ENCODE measurements around the gene ADRA2A.
A peak's percentile ranks its signal among the peaks of the same experiment; 100 is the strongest.

Gene ADRA2A

DNA sequence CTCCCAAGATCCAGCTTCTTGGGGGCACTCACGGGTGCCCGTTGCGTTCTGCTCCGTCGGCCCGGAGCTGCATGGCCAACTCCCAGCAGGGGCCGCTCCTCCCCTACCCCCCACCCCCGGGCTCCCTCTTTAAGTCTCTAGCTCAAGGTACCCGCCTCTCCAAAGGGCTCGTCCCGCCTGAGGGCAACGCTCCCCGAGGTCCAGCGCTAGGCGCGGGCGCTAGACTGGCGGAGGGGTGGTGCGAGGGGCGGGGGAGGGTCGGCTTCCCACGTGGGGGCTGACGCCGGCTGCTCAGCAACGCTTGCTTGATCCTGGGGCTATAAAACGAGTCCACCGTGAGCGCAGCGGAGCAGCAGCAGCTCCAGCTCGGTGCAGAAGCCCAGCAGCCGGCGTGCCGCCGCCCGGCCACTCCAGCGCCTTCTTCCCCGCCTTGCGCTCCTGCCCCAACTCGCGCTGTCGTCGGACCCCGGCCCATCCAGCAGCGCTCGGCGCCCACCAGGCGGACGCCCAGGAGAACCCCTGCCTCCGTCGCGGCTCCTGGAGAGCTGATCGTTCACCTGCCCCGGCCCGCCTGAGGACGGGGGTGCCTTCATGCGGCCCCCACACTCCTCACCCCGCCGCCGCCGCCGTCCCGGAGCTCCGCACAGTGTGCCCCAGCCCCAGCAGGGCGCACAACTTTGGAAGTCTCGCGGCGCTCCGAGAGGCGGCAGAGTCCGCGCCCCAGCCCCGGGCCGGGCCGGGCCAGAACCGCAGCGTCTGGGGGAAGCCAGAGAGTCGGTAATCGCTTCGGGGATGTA, at the start of gene ADRA2A:
Gene ADRA2A (plus strand): TSS at position 348 of the 797 bp plus-strand sequence. CDS start 968 bp downstream, outside the sequence.
- peak; percentile 71 for DNase-seq

DNA sequence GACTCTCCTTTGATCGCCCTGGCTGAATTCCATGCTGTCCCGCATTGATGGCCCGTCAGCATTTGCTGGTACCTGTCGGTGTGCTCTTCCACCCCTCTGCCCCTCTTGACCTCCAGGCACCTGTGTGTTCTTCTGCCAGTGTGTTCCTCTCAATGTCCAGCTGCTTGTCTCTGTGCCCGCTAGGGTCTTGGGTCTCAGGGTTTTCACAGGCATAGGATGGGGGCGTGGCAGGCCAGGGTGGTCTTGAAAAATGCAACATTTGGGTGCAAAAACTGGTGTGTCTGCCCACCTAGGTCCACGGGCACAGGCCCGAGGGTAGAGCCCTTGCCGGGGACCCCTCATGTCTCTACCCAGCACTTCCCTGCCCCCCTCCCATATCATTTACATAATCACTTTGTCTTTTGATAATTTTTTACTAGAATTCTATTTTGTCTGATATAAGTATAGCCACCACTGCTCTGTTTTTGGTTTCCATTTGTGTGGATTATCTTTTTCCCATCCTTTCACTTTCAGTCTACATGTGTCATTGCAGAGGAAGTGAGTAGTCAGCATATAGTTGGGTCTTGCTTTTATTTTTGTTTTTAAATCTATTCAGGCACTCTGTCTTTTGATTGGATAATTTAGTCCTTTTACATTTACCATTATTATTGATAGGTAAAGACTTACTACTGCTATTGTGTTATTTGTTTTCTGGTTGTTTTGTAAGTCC, 46.6 kb upstream of the ADRA2A start:
- DNase-seq, result no peak

DNA sequence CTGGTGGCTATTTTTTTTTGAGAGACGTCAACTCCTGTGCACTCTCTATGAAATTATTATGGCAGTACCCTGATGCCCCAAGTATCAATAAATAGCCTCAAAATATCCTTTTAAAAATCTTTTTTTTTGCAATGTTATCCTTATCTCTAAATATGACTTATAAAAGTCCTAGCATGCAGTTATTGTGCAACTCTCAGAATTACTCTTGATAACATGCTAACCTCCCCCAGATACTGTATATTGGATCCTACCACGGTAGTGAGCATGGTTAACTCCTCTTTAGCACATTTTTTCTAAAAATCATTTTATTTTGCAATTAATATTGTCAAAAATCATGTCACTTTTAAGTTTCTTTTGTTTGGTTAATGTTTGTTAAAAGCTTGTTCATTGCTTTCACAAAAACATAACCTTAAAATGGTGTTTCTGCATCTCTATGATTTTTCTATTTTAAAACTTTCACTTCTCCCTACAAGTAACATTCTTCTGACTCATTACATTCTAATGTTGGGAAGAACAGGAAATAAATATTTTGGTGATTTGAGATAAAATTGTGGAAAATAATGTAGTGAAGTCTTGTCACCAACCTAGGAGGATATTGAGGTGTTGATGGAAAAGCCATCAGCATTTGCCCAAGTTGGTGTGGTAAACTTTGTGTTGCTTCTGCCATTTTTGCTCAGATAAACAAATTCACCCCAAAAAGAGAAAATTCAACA, 42.1 kb upstream of the ADRA2A start:
- no peak for DNase-seq

DNA sequence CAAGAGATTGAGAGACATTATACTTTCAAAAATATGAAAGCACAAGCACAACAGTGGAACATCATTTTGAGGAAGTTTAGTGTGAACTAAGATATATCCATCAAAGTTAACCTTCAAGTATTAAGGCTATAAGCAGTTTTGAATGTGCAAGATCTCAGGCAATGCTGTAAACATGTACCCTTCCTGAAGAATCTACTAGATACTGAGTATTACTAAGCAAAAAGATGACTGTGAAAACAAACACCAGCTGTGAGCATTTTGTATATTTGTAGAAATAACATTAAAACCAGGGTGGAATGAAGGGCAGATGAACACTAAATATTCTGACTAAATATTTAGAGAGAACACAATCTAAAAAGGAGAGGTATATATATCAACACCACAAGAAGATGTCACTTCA, 41.3 kb upstream of the ADRA2A start:
- DNase-seq, result no peak

DNA sequence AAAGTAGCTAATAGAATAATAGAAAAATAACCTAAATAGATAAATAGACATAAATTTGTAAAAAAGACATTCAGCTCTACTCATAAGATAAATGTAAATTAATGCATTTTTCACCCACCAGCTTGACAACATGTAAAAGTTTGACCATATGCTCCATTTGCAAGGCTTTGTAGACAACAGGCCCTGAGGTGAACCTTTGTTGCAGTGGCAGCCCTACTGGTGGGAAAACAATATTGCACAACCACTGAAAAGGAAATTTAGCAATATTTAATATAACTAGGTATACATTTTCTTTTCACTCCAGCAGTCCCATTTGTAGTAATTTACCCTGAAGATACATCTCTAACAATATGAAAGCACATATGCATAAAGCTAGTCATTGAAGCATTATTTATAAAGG, 39.0 kb upstream of the ADRA2A start:
- no peak for DNase-seq

DNA sequence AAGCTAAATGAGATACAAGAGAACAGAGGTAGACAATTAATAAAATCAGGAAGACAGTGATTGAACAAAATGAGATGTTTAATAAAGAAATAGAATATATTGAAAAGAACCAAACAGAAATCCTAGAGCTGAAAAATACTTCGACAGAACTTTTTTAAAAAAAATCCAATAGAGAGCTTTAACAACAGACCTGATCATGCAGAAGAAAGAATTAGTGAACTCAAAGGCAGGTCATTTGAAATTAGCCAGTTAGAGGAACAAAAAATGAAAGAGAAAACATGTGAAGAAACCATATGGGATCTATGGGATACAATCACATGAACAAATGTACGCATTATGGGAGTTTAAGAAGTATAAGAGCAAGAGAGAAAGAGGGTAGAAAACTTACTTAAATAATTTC, 37.3 kb upstream of the ADRA2A start:
- no peak for DNase-seq

DNA sequence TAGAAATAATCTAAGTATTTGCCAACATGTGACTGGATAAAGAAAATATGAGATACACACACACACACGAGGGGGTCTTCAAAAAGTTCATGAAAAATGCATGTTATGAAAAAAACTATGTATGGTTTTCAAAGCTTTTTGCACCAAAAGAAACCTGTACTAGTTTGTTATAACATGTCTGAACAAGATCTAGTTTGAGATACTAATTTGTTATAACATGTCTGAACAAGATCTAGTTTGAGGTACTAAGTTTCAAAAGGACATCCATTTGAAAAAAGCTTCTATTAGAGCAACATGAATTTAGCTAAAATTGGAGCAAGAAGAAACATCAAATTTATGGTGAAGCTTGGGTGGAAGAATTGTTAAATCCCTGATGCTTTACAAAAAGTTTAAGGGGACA, 19.8 kb upstream of the ADRA2A start:
- DNase-seq, result no peak

DNA sequence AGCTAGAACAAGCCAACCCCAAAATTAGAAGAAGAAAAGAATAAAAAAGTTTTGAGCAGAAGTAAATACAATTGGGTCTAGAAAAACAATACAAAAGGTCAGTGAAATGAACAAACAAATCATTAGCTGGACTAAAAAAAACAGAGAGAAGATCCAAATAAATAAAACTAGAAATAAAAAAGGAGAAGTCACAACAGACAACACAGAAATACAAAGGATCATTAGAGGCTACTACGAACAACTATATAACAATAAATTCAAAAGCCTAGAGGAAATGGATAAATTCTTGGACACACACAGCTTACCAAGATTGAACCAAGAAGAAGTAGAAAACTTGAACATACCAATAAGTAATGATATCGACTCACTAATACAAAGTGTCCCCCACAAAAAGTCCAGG, 13.4 kb upstream of the ADRA2A start:
- no peak for DNase-seq

DNA sequence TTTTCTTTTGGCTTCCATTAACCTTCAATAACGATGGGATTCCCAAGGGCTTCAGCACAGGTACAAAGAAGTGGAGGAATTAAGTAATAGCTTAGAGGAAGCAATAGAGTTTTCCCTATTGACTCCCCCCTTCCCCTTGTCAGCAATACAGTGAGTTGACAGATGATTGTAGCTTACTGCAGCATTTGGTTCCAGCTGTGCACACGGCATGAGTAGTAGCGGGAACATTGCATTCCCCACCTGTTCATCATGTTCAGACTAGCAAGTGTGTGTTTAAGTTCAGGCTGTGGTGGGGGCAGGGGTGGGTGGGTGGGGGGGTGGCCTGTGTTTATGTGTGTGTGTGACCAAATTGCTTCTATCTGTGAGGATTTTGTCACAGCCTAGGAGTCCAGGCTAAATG, 4.6 kb upstream of the ADRA2A start:
- DNase-seq, result no peak

DNA sequence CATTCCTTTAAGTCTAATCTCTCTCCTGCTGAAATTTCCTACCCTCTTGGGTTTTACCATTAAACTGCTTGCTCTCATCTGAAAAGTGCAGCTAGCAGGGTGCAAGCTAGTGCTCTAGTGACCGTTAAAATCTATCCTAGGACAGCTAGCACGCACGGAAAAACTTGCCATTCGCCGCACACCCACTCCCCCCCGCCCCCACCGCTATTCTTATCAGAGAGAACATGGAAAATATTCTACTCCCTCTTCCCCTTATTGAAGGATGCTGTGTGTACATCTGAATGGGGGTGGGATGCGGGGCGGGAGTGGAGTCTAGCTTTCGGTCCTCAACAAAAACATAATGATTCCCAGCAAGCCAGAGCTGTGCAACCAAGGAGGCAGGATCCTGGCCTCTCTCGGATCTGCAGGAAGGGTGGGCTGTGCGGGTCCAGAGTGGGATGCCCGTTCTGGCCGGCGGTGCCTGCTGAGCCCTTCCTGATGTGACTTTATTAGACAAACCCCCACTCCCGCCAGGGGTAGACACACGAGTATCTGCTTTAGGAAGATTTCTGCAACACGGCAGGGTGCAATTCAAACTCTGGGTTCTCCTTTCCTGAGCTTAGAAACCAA, 1.1 kb upstream of the ADRA2A start:
- no peak for DNase-seq

DNA sequence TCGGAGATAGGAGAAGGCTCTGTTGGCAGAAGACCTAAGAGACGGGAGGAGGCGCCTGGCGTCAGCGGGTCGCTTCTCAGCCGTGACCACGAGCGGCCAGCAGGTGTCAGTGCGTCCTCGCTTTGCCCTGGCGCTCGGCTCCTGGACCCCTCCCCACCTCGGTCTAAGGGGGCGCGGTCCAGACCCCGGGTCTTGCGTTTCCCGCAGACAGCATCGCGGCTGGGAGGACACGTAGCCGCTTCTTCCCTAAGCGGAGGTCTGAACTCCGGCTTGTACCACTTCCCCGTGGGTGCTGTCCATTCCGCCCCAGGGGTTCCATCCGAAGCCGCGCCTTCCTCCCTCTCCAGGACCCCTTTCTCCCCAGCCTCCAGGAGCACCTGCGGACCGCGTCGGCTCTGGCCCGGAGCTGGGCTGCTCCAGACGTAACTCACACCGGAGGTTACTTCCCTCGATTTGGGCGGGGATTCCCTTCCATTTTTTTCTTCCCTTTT, 593 bp upstream of the ADRA2A start:
- peak; percentile 60 for DNase-seq

DNA sequence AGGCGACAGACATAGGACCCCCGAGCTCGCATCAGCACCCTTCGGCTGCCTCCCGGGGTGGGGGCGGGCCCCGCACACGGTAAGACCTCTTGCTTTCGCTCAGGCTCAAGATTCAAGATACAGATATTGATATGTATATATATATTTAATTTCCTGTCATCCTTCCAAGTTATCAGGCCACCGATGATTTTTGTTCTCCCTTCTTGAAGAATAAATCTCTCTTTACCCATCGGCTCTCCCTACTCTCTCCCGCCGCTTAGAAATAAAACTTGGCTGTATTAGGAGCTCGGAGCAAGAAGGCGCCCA, 603 bp downstream of the ADRA2A start:
- peak; percentile 4 for DNase-seq

DNA sequence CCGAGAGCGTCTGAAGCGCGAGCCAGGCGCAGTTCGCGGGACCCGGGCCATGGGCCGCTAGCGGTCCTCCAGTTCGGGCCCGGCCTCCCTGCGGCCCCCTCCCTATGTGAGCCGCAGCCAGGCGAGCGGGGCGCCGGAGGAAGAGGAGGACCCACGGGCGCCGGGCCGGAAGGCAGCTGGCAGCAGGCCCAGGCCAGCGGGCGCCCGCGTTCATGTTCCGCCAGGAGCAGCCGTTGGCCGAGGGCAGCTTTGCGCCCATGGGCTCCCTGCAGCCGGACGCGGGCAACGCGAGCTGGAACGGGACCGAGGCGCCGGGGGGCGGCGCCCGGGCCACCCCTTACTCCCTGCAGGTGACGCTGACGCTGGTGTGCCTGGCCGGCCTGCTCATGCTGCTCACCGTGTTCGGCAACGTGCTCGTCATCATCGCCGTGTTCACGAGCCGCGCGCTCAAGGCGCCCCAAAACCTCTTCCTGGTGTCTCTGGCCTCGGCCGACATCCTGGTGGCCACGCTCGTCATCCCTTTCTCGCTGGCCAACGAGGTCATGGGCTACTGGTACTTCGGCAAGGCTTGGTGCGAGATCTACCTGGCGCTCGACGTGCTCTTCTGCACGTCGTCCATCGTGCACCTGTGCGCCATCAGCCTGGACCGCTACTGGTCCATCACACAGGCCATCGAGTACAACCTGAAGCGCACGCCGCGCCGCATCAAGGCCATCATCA, 1.1 kb downstream of the ADRA2A start:
- peak; percentile 5 for DNase-seq

DNA sequence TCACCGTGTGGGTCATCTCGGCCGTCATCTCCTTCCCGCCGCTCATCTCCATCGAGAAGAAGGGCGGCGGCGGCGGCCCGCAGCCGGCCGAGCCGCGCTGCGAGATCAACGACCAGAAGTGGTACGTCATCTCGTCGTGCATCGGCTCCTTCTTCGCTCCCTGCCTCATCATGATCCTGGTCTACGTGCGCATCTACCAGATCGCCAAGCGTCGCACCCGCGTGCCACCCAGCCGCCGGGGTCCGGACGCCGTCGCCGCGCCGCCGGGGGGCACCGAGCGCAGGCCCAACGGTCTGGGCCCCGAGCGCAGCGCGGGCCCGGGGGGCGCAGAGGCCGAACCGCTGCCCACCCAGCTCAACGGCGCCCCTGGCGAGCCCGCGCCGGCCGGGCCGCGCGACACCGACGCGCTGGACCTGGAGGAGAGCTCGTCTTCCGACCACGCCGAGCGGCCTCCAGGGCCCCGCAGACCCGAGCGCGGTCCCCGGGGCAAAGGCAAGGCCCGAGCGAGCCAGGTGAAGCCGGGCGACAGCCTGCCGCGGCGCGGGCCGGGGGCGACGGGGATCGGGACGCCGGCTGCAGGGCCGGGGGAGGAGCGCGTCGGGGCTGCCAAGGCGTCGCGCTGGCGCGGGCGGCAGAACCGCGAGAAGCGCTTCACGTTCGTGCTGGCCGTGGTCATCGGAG, 1.8 kb downstream of the ADRA2A start:
- DNase-seq, result peak; percentile 5

DNA sequence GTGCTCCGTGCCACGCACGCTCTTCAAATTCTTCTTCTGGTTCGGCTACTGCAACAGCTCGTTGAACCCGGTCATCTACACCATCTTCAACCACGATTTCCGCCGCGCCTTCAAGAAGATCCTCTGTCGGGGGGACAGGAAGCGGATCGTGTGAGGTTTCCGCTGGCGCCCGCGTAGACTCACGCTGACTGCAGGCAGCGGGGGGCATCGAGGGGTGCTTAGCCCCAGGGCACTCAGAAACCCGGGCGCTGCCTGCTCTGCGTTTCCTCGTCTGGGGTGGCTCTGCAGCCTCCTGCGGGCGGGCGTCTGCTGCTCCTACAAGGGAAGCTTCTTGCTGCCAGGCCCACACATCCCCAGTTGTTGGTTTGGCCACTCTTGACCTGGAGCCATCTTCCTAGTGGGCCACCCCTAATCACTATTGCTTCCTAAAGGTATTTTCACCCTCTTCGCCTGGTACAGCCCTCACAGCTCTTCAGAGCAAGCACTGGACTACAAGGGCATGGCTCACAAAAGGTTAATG, 2.5 kb downstream of the ADRA2A start:
- DNase-seq, result no peak

DNA sequence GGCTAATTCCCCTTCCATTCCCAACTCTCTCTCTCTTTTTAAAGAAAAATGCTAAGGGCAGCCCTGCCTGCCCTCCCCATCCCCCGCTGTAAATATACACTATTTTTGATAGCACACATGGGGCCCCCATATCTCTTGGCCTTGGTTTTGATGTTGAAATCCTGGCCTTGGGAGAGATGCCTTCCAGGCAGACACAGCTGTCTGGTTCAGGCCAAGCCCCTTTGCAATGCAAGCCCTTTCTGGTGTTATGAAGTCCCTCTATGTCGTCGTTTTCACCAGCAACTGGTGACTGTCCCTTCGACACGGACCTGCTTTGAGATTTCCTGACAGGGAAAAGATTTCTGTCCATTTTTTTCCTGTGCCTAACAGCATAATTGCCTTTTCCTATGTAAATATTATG, 3.0 kb downstream of the ADRA2A start:
- DNase-seq, result no peak

DNA sequence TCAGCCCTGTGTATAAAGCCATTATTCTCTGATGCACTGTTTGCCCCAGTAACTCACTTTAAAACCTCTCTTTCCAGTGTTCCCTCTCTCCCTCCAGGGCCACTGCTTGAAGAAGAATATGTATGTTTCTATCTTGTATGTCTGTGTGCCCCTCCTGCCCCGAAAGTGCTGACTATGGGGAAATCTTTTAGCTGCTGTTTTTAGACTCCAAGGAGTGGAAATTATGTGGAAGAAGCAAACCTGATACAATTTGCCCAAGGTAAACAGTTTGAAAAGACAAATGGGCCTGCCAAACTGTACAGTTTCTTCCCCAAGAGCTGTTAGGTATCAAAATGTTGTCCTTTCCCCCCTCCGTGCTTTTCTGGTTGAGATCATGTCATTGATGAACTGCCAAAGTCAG, 3.4 kb downstream of the ADRA2A start:
- no peak for DNase-seq

DNA sequence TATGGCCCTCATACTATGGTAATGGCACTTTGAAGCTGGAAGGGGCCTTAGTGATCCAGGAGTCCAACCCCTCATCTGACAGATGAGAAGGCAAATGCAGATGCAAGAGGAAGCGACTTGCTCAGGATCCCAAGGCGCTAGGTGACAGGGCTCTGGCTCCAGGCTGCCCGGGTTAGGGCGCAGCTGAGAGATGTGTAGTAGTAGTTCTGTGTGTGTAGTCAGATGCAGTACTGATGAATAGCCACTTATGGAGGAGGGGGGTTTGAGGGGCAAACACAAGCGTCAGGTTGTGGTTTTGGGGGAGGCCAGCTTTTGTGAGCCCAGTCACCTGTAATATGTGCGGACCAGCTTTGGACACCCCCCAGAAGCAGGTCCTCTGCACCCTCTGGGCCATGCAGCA, 4.8 kb downstream of the ADRA2A start:
- no peak for DNase-seq

DNA sequence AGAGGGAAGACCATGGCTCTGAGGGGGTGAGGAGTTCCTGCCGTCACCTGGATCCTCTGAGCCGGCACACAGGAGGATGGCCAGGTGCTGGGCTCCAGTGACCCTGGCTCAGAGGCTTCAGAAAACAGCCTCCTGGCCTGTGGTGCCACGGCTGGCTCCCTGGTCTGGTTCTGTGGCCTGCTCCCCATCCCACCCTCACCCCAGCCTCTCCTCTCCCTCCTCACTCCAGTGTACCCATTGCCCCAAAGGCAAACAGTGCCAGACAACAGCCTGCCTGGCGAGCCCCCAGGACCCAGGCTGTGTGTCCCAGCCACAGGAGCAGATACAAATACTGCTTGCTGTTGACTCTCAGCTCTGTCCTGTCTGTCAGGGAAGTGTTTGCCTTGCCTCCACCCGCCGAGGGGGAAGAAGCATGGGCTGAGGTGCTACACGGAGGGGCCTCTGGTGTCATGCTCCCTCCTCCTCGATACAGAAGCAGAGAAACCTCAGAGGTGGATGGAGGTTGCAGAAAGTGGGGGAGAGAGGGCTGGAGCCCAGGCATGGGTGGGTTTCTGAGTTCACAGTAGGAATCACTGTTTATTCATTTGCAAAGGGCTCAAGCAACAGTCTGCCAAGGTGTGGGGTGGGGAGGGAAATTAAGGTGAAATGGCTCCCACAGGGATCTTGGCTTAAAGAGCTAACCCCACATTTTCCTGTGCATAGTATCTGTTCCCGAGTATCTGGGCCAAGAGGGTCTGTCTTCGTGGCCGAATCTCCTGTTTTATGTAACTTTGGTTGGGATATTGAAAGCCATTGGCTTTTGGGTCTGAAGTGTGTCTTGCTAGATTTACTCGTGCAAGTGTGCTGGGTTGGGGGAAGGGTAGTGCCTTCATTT, 5.5 kb downstream of the ADRA2A start:
- no peak for DNase-seq

DNA sequence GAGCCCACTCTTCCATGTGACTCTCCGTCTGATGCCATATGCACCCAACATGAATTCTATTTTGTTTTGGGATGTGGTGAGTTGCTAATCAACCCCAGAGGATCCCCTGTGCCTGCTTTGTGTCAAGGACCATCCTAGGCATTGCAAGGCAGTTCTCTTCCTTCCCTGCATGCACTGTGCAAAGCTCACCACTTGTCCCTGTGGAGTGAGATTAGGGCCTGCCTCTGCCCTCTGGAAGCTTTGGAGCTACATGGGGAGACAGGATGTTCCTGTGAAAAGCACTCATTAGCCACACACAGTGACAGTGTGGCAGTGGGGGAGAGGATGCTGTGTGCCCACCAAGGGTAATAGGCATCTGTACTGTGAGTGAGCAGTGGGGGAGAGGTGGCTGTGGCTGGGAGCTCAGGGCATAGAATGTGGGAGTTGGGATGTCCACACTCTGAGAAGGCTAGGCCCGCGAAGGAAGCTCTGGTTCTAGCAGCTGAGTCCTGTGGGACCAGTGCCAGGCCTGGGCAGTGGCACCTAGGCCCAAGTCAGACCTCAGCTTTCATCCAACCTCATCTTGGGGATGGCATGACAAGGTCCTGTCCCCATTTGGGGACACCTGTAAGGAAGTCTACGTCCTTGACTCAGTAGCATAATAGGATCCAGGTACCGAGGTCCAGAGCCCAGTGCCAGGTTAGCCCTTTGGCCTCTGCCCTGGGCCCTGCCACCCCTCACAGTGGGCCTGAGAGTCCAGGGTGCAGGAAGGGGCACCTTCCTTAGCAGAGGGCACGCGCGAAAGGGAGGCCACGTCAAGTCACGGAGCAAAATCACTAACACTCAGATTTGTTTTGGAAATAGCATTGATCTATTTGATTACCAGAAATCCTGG, 6.6 kb downstream of the ADRA2A start:
- DNase-seq, result no peak
